GM23248 (cell line): ENCODE data around the gene TP53. TPM values are rescaled to one million over a fixed set of nuclear protein-coding genes. Genes with fewer than 3 reads are reported as not detected.
"Not testable (repeated sequence)": the region's sequence is repeated elsewhere in the genome, so short reads cannot be mapped to it uniquely, and the experiment has no call there.

Source experiments
- DNase-seq: peaks from one replicate; pipeline ENCODE4 v3.0.0-alpha.2; 2015
- H2AFZ ChIP-seq: fragments of 200-600 bp; sonication (generic); 2 replicates; pipeline ENCODE4 v1.6.1; 2016; ENCODE audit warnings: antibody characterized with exemption
- H3F3A ChIP-seq: fragments of 200-600 bp; sonication (generic); 2 replicates; pipeline ENCODE4 v1.6.1; 2016; ENCODE audit warnings: mild to moderate bottlenecking, antibody characterized with exemption, mixed run types; ENCODE audit not compliant: insufficient read depth
- H3K27ac ChIP-seq: fragments of 200-600 bp; sonication (generic); 2 replicates; pipeline ENCODE4 v1.5.1; 2016; ENCODE audit warnings: mild to moderate bottlenecking
- H3K27me3 ChIP-seq: fragments of 200-600 bp; sonication (generic); replicated peaks from 2 replicates; pipeline ENCODE4 v1.6.1; 2016; ENCODE audit warnings: mild to moderate bottlenecking; ENCODE audit not compliant: insufficient read depth
- H3K36me3 ChIP-seq: fragments of 200-600 bp; sonication (generic); 2 replicates; pipeline ENCODE4 v1.6.1; 2016; ENCODE audit warnings: low read depth, mild to moderate bottlenecking
- H3K4me1 ChIP-seq: fragments of 200-600 bp; sonication (generic); 2 replicates; pipeline ENCODE4 v1.6.1; 2016; ENCODE audit warnings: mild to moderate bottlenecking; ENCODE audit not compliant: insufficient read depth
- H3K4me2 ChIP-seq: fragments of 200-600 bp; sonication (generic); one replicate; pipeline ENCODE4 v1.6.1; 2016; ENCODE audit warnings: mild to moderate bottlenecking; ENCODE audit not compliant: unreplicated experiment
- H3K4me3 ChIP-seq: fragments of 200-600 bp; sonication (generic); 2 replicates; pipeline ENCODE4 v1.5.1; 2016; ENCODE audit warnings: mild to moderate bottlenecking
- H3K79me2 ChIP-seq: fragments of 200-600 bp; sonication (generic); 2 replicates; pipeline ENCODE4 v1.6.1; 2016; ENCODE audit warnings: mild to moderate bottlenecking; ENCODE audit not compliant: insufficient read depth
- H3K9ac ChIP-seq: fragments of 200-600 bp; sonication (generic); 2 replicates; pipeline ENCODE4 v1.6.1; 2016; ENCODE audit warnings: mild to moderate bottlenecking
- H3K9me2 ChIP-seq: fragments of 200-600 bp; sonication (generic); 2 replicates; pipeline ENCODE4 v1.6.1; 2016; ENCODE audit warnings: mixed run types, mild to moderate bottlenecking, moderate library complexity; ENCODE audit not compliant: insufficient read depth
- H3K9me3 ChIP-seq: fragments of 200-600 bp; sonication (generic); one replicate; pipeline ENCODE4 v1.6.1; 2017; ENCODE audit warnings: low read depth
- H4K20me1 ChIP-seq: fragments of 200-600 bp; sonication (generic); 2 replicates; pipeline ENCODE4 v1.6.0; 2016; ENCODE audit not compliant: insufficient read depth
- EZH2 ChIP-seq: fragments of 200-600 bp; sonication (generic); IDR thresholded peaks from 2 replicates; pipeline ENCODE4 v1.6.1; 2018; ENCODE audit warnings: antibody characterized with exemption, mild to moderate bottlenecking; ENCODE audit not compliant: insufficient read depth, poor library complexity, severe bottlenecking
- EZH2phosphoT487 ChIP-seq: fragments of 200-600 bp; sonication (generic); IDR thresholded peaks from 2 replicates; pipeline ENCODE4 v1.6.1; 2018; ENCODE audit warnings: antibody characterized with exemption, moderate library complexity, mild to moderate bottlenecking, low read depth; ENCODE audit not compliant: insufficient read depth
- WGBS, 2 experiments: methylation state at CpG; one replicate each; pipeline ENCODE4 v1.1.6; 2015 to 2017; ENCODE audit warnings: low lambda C conversion rate in 2 of 2, low coverage in 1 of 2; ENCODE audit errors: missing lambda C conversion rate in 2 of 2; 5-methylcytosine and 5-hydroxymethylcytosine counted together
- in situ Hi-C: fragments of 300-500 bp; cut with MboI; formaldehyde crosslinking; loops from 2 replicates; pipeline ENCODE4 v1.15.0; 2020
- polyA plus RNA-seq: library from polyadenylated mRNA; unstranded; fragments of >200 nt; fragmentation: Nextera tagmentation; extraction: Ambion mirVana; gene quantifications from 2 replicates; pipeline ENCODE4 v1.2.1, GENCODE V29; 2016
- total RNA-seq: library from RNA; depleted of rRNA; stranded (reverse); fragments of >200 nt; shearing (Covaris generic); gene quantifications from 2 replicates; pipeline ENCODE4 v1.2.3, GENCODE V29; 2014

The TP53 gene
- total and polyA plus RNA-seq, 2 experiments from 2014 or later: 26.2 to 29.8 TPM

DNA sequence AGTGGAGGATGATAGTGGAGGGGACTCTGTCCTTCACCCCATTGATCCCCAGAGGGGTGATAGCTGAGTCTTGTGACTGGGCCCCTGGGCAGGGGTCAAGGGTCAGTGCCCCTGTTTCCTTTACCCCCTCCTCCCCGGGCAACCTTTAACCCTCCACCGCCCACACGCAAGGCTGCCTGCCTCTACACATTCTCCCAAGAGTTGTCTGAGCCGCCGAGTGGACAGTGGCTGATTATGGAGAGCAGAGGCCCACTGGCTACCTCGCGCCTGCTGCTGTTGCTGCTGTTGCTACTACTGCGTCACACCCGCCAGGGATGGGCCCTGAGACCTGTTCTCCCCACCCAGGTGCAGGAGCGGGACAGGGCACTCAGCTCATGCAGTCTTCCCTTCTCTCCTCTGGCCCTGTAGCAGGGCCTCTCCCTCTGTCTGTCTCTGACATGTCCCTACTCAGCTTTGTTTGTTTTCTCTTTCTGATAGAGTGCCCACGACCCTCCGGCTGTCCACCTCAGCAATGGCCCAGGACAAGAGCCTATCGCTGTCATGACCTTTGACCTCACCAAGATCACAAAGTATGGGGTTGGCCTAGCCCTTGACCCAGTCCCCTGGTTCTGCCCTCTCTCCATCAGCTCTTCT is 57.2 kb downstream of the TP53 start, which contains the start of gene SHBG:
Gene SHBG (plus strand): TSS at position 197 of the 633 bp plus-strand sequence. CDS start 38 bp downstream, at position 235.
- Histone ChIP-seq H3K9me3 (no peaks in the 10 kb centered on the region), H3K9ac (no peak within 1 kb of the TSS), H3K27me3 (no peaks in the 10 kb centered on the region), H3K4me2 (no peak within 1 kb of the TSS), H3K4me1 (no peaks in the 10 kb centered on the region), H3K4me3 (no peak within 1 kb of the TSS), H3K27ac (no peak within 1 kb of the TSS), H4K20me1 (no peaks in the 10 kb centered on the region), H3F3A (no peaks in the 10 kb centered on the region), H3K79me2 (peaks cover 12% of the 10 kb centered on the region), H3K36me3 (no peaks in the 10 kb centered on the region), H3K9me2 (no peaks in the 10 kb centered on the region), H2AFZ (no peak within 1 kb of the TSS)
- 74 to 82% methylated on average over 11 to 13 of the region's 13 CpGs for WGBS, 2 experiments
- no peak for DNase-seq
- TF ChIP-seq EZH2phosphoT487: no peak
- TF ChIP-seq EZH2: no peak
- in situ Hi-C loops: loop anchor here (10.0 kb wide), 1 partner anchor 155 kb away; no protein-coding TSS in a partner anchor

DNA sequence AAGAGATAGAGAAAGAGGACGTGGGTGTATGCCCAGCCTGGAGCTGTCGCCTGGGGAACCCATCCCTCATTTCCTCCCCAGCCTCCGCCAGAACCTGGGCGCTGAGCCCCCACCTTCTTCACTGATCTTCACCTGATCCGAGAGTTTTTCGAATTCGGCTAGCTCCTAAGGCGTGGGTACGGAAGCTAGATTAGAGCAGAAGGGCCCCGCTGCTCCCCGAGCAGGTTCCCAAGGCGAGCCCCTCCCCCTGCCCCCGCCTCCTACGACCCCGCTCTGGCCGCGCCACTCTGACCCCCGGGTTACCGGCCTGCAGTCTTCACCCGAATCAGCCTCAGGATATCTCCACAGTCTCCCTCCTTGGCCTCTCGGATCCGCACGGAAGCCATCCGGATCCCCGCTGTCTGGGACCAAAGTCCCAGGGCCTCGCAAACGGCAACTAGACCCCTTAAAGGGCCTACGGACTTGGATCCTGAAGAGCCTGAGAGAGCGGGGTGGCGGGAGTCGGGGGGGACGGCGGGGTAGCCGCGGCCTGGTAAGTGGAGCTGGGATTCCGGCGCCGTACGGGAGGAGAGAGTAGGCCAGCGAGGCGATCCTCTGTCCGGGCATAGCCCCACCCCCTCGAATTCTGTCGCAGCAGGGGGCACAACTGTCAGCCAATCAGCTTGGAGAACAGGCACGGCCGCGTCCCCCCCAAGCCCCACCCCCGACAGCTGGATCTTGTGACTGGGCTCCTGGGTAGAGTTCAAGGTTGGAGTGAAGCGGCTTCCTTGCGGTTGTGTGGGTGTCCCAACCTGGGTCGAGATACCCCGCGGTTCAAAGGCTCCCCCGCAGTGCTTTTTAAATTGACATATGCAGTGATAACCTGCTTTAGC is 59.8 kb downstream of the TP53 start, which contains the start of gene SAT2:
Gene SAT2 (minus strand): TSS at position 572 of the 872 bp plus-strand sequence. CDS start 186 bp downstream, at position 386.
- peak within 1 kb of the TSS; percentile 90 for H3K4me2 ChIP-seq
- in situ Hi-C loops: no loop called here
- no peaks in the 10 kb centered on the region for H4K20me1 ChIP-seq
- H3K27ac ChIP-seq: peak within 1 kb of the TSS; percentile 88
- H3K27me3 ChIP-seq: no peaks in the 10 kb centered on the region
- H3K9ac ChIP-seq: peak within 1 kb of the TSS; percentile 99
- no peaks in the 10 kb centered on the region for H3K36me3 ChIP-seq
- H3K4me3 ChIP-seq: peak within 1 kb of the TSS; percentile 99
- no peaks in the 10 kb centered on the region for H3K4me1 ChIP-seq
- no peaks in the 10 kb centered on the region for H3K9me2 ChIP-seq
- 2 to 3% methylated on average over 41 to 52 of the region's 54 CpGs for WGBS, 2 experiments
- H3K9me3 ChIP-seq: no peaks in the 10 kb centered on the region
- TF ChIP-seq EZH2phosphoT487 (no peak), EZH2 (no peak)
- H3K79me2 ChIP-seq: peaks cover 12% of the 10 kb centered on the region
- H2AFZ ChIP-seq: peak within 1 kb of the TSS; percentile 89
- peak; percentile 96 for DNase-seq
- H3F3A ChIP-seq: no peaks in the 10 kb centered on the region

DNA sequence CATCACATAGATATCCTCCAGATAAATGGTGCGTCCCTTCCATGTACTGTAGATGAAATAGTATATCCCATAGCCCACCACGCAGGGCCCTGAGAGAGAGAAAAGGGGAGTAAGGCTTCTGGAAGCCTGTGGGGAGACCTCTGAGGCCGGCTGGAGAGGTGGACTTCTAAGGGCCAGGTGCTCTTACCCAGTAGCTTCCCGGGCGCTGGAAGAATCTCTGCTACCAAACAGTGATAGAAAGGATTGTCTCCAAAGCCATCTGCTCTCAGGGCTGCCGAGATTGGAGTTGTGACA is 60.4 kb downstream of the TP53 start:
- H3K27ac ChIP-seq: peak overlapping the region; percentile 88; the same call in 1 of the 2 replicates
- no peaks in the 10 kb centered on the region for H4K20me1 ChIP-seq
- H3K4me2 ChIP-seq: peak overlapping the region; percentile 90
- no peaks in the 10 kb centered on the region for H3K36me3 ChIP-seq
- no peaks in the 10 kb centered on the region for H3K27me3 ChIP-seq
- WGBS, 2 experiments: 20 to 21% methylated on average over 6 of the region's 6 CpGs
- H3K9me2 ChIP-seq: no peaks in the 10 kb centered on the region
- H3F3A ChIP-seq: no peaks in the 10 kb centered on the region
- in situ Hi-C loops: no loop called here
- H3K4me1 ChIP-seq: no peaks in the 10 kb centered on the region
- TF ChIP-seq EZH2: no peak
- peak overlapping the region; percentile 99 for H3K9ac ChIP-seq
- peak overlapping the region; percentile 99 for H3K4me3 ChIP-seq
- H3K9me3 ChIP-seq: no peaks in the 10 kb centered on the region
- peak; percentile 50 for DNase-seq
- H2AFZ ChIP-seq: peak overlapping the region; percentile 89
- H3K79me2 ChIP-seq: peaks cover 12% of the 10 kb centered on the region

DNA sequence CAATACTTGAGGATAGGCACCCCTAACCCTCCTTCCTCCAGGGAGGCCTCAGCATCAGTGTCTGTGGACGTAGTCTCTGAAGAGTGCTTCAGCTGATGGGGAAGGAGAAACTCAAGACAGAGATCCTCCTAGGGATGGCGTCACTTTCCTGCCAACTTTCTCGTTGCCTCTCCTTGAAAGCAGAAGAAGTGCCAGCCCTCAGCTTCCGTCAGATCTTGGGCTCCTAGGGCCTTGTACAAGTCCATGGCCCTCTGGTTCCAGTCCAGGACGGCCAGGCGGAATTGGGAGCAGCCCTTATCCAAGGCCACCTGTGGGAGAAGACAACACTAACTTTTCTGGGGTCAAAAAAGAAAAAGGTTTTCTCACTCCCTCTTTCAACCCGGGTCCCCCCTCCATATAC is 61.0 kb downstream of the TP53 start:
- no peak for TF ChIP-seq EZH2
- no peak overlapping the region for H3K4me3 ChIP-seq
- in situ Hi-C loops: no loop called here

DNA sequence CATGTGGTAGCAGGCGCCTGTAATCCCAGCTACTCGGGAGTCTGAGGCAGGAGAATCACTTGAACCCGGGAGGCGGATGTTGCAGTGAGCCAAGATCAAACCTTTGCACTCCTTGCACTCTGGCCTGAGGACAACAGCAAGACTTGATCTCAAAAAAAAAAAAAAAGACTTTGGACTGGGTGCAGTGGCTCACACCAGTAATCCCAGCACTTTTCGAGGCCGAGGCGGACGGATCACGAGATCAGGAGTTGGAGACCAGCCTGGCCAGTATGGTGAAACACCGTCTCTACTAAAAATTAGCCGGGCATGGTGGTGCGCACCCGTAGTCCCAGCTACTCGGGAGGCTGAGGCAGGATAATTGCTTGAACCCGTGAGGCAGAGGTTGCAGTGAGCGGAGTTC is 61.5 kb downstream of the TP53 start:
- 94 to 97% methylated on average over 16 of the region's 16 CpGs for WGBS, 2 experiments
- H3K27ac ChIP-seq, H3K4me3 ChIP-seq, in situ Hi-C loops, H3K9me3 ChIP-seq, H3K9me2 ChIP-seq, H2AFZ ChIP-seq, H3K4me2 ChIP-seq, H3K4me1 ChIP-seq, H3K9ac ChIP-seq, DNase-seq, H3K27me3 ChIP-seq, H3K36me3 ChIP-seq, H3F3A ChIP-seq, H4K20me1 ChIP-seq: not testable (repeated sequence)
- peaks cover 12% of the 10 kb centered on the region for H3K79me2 ChIP-seq

More for the DNA sequence above, 61.0 kb downstream of the TP53 start:
- peaks cover 12% of the 10 kb centered on the region for H3K79me2 ChIP-seq
- H3K9ac ChIP-seq: no peak overlapping the region
- H3K27ac ChIP-seq: no peak overlapping the region
- no peak overlapping the region for H2AFZ ChIP-seq
- H3K4me2 ChIP-seq: peak overlapping the region; percentile 90
- H3K9me3 ChIP-seq: no peaks in the 10 kb centered on the region
- no peak for DNase-seq
- H3K4me1 ChIP-seq: no peaks in the 10 kb centered on the region
- H3K9me2 ChIP-seq: no peaks in the 10 kb centered on the region
- H3F3A ChIP-seq: no peaks in the 10 kb centered on the region
- H3K36me3 ChIP-seq: no peaks in the 10 kb centered on the region
- no peaks in the 10 kb centered on the region for H3K27me3 ChIP-seq
- H4K20me1 ChIP-seq: no peaks in the 10 kb centered on the region
- 83 to 90% methylated on average over 7 of the region's 7 CpGs for WGBS, 2 experiments
